ENCODE results near the gene TSBP1.

TSBP1 gene

DNA sequence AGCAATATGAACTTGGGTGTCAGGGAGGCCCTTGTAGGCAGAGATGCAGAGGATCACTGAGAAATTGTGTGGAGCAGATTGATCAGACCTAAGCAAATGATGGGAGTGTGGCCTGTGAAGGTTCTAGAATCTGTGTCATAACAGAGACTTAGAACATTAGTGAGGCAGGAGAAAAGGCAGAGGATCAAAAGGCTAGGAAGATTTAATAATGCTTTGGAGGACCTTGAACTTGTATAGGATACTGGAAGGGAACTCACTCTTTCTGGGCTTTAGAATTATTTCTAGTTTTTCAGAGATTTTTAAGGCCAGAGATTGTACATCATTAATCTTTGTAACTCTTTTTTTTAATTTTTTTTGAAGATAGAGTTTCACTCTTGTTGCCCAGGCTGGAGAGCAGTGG lies at the start of gene TSBP1:
TSS of gene TSBP1 (minus strand) at position 101 of the 400 bp plus-strand sequence. CDS start 197 bp downstream, outside the sequence.
- no peak for DNase-seq (ENCODE audit: low read depth in 2 of 2, low spot score in 1 of 2)

DNA sequence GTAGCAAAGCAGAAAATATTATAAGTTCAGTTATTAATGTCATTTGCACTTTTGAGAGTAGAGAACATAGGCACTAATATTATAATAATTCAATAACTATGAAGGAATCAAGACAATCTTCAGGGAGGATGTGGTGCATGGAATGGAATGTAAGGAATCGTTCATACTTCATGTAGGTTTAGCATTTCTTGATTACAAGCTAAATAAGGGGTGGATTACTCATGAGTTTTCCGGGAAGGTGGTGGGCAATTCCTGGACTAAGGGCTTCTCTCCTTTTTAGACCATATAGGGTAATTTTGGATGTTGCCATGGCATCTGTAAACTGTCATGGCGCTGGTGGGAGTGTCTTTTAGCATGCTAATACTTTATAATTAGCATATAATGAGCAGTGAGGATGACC lies 44.3 kb upstream of the TSBP1 start:
- no peak for DNase-seq (ENCODE audit: low read depth in 2 of 2, low spot score in 1 of 2)

DNA sequence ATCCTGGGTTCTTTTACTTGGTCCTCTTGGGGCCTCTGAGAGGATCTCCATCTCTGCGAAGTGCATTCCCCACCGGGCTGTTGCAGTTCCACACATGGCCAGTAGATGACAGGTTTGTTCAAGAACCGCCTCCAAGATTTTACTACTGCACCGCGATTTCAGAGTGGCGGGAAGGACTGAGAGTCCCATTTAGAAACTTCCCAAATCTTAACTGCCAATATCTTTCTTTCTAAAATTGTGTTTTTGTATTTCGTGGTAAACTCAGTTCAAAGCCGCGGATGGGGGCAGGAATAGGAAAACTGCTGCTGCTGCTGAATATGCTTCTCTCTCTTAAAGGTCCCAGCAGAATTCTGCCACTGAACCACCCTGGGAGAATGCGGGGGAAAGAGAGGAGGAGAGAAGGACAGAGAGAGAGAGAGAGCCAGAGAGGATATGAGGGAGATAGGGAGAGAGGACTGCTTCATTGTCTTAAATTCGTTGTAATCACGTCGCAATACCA lies 43.9 kb upstream of the TSBP1 start:
- peak; percentile 53 to 69 for DNase-seq (ENCODE audit: low read depth in 2 of 2, low spot score in 1 of 2)

DNA sequence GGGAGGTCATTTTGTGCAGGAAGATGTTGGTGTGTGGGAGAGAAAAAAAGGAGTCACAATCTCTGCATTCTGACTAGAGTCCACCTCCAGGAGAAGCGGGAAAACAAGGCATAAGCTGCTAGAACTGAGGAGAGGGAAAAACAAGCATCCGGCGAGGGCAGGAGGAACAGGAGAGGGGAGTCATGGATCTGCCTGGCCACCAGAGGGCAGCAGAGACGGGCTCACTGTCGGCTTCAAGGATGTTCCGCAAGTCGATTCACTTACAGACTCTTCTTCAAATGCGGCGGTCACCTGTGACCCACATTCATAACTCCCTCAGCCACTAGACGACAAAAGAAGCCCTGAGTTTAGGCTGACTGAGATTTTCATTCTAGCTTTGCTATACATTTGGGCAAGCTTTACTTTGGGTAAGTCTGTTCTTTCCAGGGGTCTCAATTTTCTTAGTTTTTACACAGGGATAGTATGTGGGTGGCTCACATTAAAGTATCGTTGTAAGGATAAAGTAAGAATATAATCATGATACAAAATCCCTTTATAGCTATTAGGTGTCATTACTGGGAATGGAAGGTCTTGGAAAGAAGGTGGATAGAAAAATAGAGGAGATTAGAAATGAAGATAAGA lies 41.8 kb upstream of the TSBP1 start:
- DNase-seq (ENCODE audit: low read depth in 2 of 2, low spot score in 1 of 2): peak; percentile 70 to 81

- DNase-seq (ENCODE audit: low read depth in 2 of 2, low spot score in 1 of 2): no peak
Observed at GRCh38 chr6:32411566-32412327, 40.0 kb upstream of the TSBP1 start.

- DNase-seq (ENCODE audit: low read depth in 2 of 2, low spot score in 1 of 2): no peak
Observed at GRCh38 chr6:32410906-32411305, 39.2 kb upstream of the TSBP1 start.

DNA sequence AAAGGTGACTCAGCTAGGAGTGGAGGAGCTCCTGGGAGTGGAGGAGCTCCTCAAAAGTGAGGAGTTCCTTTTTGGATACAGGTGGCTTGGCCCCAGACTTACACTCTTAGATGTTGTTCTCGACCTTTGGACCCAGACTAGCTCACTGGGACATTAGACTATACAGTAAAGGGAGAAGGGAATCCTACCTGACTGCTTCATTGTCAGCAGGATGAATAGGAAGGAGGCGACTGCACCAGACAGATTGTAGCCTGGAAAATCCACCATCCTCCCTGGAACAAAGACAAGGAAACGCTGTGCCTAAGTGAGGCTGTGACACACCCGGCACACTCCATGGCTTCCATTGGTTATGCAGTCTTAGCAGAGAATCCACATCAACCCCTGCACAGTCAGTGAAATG lies 35.2 kb upstream of the TSBP1 start, which contains the start of gene BTNL2:
TSS of gene BTNL2 (minus strand) at position 325 of the 400 bp plus-strand sequence. CDS start at position 267, 58 bp downstream.
- no peak for DNase-seq (ENCODE audit: low read depth in 2 of 2, low spot score in 1 of 2)

GRCh38 chr6:32406197-32406596 lies 34.5 kb upstream of the TSBP1 start:
- DNase-seq (ENCODE audit: low read depth in 2 of 2, low spot score in 1 of 2): no peak

- DNase-seq (ENCODE audit: low read depth in 2 of 2, low spot score in 1 of 2): no peak
Observed at GRCh38 chr6:32405656-32406055, 34.0 kb upstream of the TSBP1 start.

DNA sequence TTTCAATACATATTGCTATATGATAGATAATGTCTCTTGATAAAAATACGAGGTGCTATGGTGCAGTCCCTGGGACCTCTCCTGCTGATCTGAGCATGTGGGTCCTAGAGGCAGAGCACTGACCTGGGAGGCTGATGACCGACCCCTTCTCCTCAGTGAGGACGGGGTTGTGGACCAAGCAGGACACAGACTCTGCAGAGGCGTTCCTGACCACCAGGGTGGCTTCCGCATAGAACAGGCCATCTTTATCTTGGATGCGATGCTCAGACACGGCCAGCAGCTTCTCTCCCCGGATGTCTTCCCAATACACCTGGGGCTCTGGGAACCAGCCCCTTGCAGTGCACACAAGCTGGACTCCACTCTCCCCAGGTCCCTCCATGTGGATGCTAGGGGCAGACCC lies 31.1 kb upstream of the TSBP1 start:
- DNase-seq (ENCODE audit: low read depth in 2 of 2, low spot score in 1 of 2): no peak

DNA sequence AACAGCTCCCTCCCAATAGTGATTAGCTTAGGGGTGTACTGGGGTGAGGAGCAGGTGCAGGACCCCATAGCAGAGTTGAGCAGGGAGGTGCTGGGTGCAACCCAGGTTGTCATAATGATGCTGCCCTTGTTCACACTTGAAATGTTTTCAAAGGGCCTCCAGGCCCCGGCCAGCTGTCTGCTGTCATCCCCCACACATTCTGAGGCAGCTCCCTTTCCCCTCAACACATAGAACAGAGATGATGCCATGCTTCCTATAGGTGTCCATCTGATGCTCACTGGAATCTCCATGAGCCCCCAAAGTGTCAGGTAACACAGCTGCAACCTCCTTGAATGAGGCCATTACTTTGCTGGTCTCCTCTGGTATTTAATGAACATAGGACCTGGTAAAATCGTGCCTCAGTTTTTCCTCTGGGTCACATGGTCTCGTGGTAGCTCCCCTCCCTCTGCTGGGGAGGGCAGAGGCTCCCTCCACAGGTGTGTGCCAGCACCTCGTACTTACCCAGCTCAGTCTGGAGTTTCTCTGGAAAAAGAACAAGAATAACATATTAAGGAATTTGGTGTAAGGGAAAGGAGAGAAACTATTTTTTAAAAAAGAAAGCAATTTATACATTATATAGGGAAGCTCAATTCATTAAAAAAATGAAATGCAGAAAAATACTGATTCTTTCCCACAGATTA lies 29.7 kb upstream of the TSBP1 start:
- DNase-seq (ENCODE audit: low read depth in 2 of 2, low spot score in 1 of 2): no peak

DNA sequence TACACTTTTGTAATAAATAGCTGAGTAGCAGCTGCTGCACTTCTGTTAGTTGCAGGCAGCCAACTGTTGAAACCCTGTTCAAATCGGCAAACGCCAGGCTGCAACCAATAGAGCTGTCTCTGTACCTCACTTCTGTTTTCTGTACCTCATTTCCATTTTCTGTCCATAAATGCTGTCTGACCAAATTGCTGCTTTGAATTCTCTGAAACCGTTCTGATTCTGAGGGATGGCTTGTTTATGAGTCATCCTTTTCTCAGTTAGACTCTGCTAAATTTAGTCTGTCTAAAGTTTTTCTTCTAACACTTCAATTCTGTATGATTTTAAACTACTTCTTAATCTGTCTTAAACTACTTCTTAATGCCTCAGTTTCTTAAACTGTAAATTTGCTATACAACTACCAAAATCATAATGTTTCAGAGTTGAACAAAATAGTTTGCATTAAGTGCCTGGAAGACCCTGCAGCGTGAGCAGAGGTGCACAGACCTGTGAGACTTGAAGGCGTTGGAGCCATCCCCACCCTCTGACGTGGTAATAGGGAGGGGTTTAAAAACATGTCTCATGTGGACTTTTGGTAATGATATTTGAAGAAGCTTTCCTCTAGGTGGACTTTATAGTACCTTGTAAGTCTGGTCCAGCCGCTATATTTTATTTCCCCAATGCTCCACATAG lies 25.7 kb upstream of the TSBP1 start:
- DNase-seq (ENCODE audit: low read depth in 2 of 2, low spot score in 1 of 2): no peak

DNA sequence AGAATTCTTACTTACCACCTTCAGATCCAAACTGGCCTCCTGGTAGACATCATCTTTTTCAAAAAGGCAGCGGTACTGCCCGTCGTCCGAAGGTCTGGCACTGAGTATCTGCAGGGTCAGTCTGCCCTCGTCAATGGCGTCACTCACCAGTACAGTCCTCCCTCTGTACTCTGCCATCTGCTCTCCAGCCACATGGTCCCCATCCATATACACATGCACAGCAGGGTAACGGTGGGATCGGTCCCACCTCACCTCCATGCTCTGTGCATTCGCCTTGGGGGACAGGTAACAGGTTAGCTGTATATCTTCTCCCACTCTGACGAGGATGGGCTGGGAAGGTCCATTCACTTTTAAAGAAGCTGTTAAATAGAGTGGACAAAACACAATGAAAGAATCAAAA lies 24.3 kb upstream of the TSBP1 start:
- no peak for DNase-seq (ENCODE audit: low read depth in 2 of 2, low spot score in 1 of 2)

- DNase-seq (ENCODE audit: low read depth in 2 of 2, low spot score in 1 of 2): no peak
Observed at GRCh38 chr6:32393665-32394420, 22.1 kb upstream of the TSBP1 start.

GRCh38 chr6:32391505-32391904 lies 19.8 kb upstream of the TSBP1 start:
- no peak for DNase-seq (ENCODE audit: low read depth in 2 of 2, low spot score in 1 of 2)

DNA sequence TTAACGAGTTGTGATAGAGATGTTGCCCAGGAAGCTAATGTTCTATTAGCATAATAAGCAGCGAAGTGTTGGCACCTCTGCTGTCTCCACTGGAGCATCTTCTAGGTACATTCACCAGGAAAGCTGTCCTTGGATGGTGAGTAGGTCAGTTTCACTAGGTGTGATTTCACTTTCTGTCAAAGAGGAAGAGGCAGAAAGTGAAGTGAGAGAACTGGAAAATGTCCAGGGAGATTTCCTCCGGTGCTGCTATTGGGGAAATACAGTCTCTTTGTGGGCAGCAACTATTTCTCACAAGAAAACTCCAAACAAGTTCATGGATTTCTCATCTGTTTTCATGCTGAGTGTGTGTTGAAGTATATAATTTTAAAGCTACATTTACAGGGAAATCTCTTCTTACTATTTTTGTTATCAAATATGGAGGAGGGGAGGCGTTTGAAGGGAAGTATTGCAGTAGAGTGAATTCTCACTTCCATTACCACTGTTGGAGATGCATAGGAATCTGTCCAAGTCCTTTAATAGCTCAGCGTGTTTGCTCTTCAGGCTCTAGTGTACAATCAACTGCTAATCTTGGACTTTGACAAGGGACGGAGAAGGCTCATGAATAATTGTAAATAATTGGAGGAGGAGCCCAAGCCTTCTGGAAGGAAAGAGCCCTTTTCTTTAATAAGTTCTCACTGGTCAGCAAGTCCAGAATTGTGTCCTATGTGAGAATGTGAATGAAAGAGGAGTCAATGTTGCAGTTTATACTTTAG lies 16.1 kb upstream of the TSBP1 start:
- DNase-seq (ENCODE audit: low read depth in 2 of 2, low spot score in 1 of 2): no peak

- DNase-seq (ENCODE audit: low read depth in 2 of 2, low spot score in 1 of 2): no peak
Observed at GRCh38 chr6:32386040-32386439, 14.3 kb upstream of the TSBP1 start.

DNA sequence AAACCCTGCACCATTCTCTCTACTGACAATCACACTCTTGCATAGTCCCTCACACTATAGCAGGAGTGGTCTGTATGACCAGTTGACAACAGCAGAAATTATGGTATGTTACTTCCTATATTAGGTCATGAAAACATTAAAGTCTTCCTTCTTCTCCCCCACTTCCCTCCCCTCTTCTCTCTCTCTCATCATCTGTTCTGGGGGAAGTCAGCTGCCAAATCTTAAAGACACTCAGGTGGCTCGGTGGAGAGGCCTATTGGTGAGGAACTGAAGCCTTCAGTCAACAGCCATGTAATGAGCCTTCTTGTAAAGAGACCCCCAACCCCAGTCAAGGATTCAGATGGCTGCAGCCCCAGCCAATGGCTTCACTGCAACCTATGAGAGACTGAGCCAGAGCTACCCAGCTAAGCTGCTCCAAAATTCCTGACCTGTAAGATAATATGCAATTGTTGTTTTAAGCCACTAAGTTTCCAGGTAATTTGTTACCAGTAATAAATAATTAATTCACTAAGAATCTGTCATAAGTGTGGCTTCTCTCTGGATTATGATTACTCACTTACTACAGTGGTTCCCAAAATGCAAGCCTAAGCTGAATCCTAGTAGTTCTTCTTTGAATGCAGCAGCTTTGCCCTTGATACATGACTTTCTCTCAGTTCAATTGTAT lies 11.2 kb upstream of the TSBP1 start:
- no peak for DNase-seq (ENCODE audit: low read depth in 2 of 2, low spot score in 1 of 2)

DNA sequence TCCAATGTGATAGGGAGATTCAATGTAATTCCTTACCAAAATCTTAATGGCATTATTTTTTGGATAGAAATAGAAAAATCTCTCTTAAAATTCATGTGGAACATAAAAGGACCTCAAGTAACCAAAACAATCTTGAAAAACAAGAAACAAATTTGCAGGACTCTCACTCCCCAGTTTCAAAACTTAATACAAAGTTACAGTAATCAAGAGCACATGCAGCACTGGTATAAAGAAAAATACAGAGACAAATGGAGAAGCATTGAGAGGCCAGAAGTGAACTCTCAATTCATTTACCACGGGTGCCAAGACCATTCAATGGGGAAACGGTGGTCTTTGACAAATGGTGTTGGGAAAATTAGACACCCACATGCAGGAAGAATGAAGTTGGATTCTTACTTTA lies 7.8 kb upstream of the TSBP1 start:
- DNase-seq (ENCODE audit: low read depth in 2 of 2, low spot score in 1 of 2): no peak

All from stimulated activated CD8-positive, alpha-beta memory T cell treated with anti-CD3 and anti-CD28 coated beads, Interleukin-4, amount 100 ng/mL, for 1 hour (primary cell).